Inferior parietal cortex (tissue), 1 donor: ENCODE measurements around the gene SLAMF9.
"Not testable (repeated sequence)": the region's sequence is repeated elsewhere in the genome, so short reads cannot be mapped to it uniquely, and the experiment has no call there.

Experiments
- DNase-seq: peaks from one replicate; pipeline ENCODE4 v3.0.0-alpha.2; 2016; ENCODE audit errors: extremely low spot score

Gene SLAMF9

DNA sequence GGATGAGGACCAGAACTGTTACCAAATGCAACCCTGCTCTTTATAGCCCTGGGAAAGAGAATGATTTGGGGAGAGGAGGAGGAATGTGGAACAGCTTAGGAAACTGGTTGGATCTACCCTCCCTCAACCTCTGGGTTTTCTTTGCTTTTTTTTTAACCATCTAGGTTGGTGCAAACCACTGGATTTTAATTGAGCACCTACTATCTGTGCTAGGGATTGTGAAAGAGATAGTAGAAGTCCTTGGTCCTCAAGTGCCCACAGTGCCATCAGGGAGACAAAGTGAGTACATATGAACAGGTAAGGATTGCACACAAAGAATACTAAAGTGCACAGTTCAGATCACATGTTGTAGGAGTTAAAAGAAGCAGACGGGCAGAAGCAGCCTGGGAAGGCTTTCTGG is 33.4 kb downstream of the SLAMF9 start:
- no peak for DNase-seq

DNA sequence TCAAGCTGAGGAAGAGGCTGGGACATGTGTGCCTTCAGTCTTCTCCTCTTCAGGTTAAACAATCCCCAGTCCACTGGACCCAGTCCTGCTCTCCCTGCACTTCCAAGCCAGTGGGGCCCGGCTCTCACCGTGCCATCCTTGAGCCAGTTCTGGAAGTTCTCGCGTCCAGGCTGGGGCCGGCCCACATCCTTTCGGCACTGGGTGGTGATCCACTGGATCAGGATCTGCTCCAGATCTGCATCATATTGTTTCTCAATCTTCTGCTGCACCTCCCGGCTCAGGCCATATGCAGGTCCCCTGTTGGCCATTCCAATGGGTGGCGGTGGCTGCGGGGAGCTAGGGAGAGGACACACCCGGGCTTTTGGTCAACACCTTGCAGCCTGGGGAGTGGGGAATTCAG is 33.8 kb downstream of the SLAMF9 start:
- DNase-seq: no peak

DNA sequence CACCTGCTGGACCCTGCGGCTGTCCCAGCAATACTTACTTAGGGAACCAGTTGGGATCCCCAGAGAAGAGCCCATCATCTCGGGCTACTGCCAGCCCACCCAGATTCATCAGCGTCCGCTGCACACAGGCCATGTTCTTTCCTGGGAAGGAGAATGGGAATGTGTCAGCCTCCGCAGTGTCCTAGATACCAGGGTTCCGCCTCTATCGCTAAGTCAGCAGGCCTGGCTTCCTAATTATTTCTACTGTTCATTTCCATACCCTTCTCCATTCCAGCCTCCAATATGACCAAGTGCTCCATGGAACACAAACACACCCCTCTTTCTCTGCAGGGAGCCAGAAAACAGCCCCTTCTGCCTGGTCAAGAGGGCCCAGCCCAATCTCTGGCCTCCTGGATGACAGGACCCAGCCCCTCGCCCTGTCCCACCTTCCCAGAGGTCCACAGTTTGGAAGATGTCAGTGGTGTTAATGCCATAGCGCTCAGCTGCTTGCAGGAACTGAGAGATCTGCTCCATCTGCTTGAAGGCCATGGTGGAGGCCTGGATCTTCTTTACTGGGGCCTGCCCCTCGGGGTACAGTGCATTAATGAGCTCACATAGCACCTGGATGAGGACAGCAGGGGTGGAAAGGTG is 34.7 kb downstream of the SLAMF9 start:
- DNase-seq: no peak

DNA sequence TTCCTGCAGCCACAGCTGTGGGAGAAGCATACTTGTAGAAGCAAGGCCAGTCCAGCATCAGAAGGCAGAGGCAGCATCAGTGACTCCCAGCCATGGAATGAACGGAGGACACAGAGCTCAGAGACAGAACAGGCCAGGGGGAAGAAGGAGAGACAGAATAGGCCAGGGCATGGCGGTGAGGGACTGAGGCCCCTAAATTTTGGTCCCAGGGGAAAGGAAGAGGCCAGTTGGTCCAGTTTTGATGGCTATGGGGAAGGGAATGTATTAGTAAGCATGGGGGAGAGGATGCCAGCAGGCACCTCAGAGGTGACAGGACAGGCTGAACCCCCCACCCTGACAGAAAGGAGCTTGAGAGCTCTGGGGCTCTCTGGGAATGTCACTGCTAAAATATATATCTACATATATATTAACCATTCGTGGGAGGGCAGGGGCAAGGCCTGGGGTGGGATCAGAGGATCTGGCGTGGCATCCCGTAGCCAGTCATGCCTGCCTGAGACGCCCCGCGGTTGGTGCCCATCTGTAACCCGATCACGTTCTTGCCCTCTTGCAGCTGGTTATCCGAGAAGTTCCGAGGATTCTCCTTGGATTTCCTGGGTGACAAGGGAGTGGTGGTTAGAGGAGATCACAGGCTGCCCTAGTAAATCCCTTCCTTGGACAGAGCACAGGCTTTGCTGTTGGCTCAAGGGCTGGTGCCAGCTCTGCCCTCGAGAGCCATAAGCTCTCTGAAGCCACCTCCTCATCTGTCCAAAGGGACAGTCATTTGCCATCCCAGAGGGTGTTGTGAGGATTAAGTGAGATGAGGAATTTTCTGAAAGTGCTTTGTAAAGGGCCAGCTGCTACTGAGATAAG is 35.5 kb downstream of the SLAMF9 start:
- DNase-seq: no peak

DNA sequence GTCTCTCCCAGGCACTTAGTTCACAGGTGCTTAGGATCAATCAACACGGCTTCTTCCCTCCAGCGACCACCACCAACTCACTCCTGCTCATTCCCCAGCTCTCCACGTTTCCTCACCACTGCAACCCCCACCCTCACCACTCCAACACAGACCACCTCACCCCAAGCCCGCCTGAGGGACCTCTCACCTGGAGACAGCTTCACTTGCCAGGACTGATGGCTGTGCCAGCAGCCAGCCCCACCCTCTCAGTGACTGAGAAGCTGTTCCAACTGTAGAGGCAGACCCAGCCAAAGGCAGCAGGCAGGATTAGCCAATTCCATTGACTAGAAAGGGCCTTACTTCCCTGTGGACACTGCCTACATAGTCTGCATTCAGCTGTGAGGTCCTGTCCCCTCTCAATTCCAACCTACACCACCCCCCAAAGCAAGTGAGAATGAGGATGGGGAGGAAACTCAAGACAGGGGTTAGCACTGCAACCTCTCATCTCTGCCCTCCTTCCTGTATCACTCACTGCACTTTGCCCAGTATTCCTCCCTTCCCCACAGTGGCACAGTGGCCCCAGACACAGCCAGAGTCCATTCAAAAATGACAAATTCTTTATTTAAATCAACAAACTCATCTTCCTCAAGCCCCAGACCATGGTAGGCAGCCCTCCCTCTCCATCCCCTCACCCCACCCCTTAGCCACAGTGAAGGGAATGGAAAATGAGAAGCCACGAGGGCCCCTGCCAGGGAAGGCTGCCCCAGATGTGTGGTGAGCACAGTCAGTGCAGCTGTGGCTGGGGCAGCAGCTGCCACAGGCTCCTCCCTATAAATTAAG is 36.3 kb downstream of the SLAMF9 start:
- DNase-seq: no peak

DNA sequence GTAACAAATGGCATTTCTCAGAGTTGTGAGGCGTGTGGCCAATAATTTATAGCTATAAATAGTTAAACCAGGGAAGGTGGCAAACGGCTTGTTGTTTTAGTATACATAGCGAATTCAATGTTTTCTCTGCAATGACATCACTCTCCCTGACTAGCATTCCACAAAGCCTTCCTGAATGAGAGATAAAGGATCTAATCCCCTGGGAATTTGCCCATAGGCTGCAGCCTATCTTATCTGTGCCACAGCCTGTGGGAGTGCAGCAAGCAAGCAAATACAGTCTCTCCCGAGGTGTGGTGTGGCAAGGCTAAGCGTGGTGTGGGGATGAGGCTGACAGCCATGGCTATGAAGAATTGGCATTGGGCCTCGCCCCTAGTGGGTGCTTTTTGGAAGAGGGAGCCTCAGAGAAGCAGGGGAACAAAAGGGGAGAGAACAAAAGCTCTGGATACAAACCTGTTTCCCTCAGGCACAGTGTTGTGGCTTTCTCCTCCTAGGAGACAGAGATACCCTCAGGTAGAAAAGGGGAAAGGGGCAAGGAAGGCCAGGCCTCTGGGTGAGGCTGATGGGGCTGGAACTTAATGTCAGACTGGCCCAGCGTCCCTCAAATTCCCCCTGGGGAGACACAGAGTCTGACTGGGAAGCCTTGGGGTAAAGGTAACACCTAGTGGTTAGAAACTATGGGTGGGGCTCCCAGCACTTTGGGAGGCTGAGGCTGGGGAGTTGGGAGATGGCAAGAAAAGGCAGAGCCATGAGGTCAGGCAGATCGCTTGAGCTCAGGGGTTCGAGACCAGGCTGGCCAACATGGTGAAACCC is 37.6 kb downstream of the SLAMF9 start:
- no peak for DNase-seq

DNA sequence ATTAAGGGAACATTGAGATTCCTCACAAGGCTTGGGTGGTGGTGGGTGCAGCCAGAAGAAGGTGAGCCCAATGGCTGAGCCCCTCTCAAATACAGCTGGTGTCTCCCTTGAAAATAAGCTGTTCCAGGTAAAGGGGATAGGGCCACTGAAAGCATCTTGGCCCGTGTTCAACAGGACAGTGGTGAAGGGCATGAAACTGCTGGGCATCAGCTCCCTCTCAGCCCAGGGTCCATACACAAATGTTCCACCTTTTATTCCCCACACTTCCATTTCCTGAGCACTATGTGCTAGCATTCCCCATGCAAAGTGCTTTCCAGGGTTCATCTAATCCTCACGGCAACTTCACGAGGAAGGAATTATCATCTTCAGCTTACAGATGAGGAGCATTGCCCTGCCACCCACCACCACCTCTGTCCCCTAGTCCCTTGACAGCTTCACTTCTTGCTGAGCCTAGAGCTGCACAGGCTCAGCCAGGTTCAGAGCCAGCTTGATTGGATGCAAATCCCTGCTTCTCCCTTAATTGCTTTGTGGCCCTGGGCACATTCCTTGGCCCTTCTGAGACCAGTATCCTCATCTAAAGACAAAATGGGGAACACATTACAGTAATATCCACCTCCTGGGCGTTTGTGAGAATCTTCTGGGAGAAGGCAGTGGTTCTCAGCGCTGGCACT is 38.3 kb downstream of the SLAMF9 start:
- no peak for DNase-seq

DNA sequence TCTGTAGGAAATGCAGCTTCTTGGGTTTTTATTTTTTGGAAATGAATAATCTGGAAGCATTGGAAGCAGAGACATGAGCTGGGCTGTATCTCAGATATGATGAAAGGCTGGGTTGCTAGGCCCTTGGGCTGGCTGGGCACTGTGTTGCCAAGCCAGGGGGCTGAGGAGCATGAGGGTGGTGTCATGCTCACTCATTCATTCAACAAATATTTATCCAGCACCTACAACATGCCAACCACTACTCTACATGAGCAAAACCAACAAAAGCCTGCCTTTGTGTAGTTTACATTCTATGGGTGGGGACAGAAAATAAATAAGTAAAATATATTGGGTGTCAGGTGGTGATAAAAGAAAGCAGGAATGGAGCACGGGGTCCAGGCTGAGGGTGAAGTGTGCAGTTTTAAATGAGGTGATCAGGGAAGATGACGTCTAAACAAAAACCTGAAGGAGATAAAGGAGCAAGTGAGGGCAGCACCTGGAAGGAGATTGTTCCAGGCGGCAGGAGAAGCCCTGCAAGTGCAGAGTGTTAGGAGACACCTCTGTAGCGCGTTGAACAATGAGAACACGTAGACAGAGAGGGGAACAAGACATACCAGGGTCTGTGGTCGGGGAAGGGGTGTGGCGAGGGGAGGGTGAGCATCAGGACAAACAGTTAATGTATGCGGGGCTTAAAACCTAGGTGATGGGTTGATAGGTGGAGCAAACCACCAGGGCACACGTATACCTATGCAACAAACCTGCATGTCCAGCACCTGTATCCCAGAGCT is 39.6 kb downstream of the SLAMF9 start:
- no peak for DNase-seq

DNA sequence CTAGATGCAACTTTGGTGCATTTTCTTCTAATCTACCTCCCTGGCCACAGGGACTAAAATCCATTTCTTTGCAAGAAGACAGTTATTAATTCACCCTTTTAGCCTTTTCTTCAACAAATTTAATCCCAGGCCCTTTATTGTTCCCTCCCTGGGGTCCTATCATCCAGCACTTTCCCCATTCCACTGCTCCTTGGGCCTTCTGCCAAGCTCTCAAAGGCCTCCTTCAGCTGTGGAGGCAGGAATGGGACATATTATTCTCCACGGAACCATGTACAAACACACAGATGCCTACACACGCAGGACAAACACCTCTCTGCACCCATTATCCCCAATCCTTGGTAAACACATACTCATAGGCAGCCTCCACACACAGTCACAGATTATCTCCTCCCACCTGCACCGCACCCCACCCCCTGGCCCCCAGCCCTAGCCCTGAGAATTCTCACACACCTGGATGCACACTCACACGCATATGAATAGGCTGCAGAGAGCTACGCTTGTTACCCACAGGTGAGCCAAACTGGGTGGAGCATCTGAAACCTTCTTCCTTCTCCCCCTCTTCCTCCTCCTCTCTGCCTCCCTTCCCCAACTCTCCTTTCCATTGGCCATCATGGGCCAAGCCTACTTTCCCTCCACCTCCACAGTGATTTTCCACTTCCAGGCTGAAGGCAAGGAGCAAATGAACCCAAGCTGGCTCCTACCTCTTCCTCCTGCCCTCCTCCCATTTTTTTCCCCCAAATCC is 40.4 kb downstream of the SLAMF9 start:
- no peak for DNase-seq

DNA sequence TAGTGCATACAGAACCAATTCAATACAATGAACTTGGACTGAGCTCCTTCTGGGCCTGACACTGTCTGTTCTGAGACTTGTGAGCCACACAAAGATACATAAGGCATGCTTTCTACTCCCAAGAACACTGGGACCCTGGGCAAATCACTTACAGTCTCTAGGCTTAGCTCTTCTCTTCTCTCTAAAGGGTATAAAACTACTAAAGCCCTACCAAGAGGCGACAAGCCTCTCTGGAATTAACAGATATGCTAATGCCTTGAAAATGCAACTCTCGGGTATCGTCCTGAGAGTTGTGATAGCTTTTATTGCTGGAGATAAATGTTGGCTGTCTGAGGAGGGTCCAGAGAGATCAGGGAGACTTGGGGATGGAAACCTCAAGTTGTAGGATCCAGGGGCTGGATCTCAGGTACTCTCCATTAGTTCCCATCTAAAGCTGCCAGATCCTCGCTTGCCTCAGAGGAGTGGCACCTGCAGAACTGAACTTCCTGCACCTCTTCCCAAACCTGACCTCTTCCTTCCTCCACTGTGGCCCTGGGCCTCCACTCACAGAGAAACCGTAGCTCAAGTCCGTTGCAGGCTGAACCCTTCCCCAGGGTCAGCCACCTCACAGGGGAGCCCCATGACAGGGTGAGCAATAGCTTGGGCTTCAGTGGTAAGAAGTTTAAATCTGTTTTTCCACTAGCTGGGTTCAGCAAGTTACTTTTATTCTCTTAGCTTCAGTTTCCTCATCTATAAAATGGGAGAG is 42.5 kb downstream of the SLAMF9 start:
- DNase-seq: no peak

DNA sequence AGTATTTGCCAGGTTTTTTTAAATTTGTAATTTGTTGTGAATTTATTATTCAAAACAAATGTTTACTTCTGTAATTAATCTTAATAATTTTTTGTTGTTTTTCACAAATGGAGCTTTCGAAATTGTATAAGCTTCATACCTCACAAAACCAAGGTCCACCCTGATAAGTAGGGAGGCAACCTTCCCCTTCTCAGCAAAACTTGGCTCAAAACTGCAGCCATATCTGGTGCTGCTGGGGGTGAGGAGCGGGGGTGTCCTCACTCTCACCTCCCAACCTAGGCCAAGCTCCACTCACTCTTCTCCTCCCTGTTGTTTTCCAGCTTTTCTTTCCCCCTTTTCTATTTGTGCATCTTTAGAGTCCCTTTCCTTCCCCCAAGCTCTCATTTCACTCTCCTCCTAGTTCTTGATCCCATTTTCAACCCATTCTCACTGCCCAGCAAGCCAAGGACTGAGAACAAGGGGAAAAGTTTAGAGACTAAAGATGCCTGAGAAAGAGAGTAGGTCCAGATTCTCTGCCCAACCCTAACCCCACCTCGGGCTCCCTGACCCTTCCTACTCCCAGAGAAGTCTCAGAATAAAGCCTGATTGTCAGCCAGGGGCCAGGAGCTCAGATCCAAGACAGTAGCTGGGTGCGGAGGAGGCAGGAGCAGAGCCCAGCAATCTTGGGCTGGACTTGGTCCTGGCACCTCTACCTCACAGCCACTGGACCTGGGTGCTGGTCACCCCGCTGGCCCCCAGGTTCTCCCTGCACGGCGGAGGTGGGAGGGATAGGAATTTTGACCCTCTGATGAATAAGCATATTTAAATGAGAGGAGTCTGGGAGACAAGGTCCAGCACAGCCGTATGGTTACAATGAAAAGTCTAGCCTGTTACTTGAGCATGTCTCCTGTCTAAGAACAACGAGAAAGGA is 45.8 kb downstream of the SLAMF9 start:
- no peak for DNase-seq

DNA sequence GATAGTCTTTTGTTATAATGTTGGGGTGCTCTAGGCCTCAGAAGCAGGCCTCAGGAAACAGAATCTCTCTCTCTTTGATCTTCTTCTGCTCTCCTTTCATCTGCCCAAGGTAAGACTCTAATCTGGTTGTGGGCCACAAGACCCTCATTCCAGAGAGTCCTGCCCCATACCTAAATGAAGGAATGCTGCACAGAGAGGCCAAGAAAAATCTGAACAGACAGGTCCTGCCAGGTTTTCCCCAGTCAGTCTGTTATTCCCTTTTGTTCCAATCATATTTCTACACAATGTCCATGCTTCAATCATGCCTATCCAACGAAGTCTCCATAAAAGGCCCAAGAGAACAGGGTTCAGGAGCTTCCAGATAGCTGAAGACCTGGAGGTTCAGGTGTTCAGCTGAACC is 47.1 kb downstream of the SLAMF9 start:
- no peak for DNase-seq

DNA sequence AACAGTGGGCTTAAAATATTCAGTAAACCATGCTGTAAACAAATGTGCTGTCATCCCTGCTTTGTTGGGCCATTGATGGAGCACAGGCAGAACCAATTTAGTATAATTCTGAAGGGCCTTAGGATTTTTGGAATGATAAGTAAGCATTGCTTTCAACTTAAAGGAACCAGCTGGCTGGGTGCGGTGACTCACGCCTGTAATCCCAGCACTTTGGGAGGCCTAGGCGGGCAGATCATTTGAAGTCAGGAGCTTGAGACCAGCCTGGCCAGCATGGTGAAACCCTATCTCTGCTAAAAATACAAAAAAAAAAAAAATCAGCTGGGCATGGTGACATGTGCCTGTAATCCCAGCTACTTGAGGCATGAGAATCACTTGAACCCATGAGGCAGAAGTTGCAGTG is 50.0 kb downstream of the SLAMF9 start:
- not testable (repeated sequence) for DNase-seq

DNA sequence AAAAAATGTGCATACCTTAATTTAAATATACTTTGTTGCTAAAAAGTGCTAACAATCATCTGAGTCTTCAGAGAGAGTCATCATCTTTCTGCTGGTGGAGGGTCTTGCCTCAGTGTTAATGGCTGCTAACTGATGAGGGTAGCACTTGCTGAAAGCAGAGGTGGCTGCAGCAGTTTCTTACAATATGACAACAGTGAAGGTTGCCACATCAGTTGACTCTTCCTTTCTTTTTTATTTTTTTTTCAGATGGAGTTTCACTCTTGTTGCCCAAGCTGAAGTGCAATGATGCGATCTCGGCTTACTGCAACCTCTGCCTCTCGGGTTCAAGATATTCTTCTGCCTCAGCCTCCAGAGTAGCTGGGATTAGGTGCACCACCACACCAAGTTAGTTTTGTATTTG is 51.5 kb downstream of the SLAMF9 start:
- DNase-seq: no peak
